ENCODE measurements around the gene ATG7.

ATG7 gene

DNA sequence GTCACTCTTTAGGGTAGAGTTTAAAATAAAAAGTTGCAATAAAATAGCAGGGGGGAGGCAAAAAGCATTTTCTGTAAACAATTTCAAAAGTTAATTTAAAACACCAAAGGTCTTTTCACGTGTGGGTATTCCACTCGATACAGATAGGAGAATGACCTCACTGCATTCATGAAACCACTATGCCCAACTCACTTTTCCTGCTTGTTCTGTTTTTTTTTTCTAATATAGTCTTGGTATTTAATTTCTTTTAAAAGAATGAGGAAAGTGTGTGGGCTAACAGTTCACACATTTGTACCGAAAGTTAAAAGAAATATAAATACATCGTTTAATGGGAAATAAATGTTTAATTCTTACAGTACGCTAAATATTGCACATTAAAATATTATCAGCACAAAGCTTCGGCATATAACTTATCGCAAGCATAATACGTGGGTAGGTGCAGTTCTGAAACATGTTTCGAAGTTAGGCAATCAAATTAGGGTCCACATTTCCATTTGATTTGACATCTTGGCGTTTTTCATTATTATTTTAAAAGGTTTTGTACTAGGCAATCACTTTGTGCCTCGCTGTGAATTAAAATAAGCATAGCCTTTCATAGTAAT lies 330.1 kb downstream of the ATG7 start:
- no peak for DNase-seq

DNA sequence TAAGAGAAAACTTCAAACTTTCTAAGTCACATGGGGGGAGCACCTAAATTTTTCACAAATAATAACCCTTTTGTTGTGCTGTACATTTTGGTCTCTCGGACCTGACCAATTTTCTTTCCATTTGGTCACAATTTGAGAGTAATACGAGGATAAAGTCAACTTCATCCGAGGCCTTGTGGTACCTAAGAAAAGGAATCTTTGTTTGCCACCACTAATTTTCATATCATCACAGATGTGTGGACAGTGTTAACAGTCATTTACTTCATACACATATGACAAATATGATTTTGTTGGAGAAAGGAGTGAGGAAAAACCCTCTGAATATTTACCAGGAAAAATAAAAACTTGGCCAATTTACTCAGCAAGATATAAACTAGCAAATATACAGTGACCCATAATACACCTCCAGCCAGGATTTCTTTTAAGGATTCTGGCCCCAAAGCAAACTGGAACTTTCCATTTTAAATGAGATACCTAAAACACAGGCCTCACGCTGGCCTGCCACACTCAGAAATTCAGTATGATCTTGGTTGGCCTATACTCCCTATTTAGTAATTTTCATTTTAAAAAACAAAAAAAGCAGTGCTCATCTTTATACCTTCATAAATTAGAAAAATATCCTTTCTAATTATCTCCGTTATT lies 330.8 kb downstream of the ATG7 start:
- no peak for DNase-seq

DNA sequence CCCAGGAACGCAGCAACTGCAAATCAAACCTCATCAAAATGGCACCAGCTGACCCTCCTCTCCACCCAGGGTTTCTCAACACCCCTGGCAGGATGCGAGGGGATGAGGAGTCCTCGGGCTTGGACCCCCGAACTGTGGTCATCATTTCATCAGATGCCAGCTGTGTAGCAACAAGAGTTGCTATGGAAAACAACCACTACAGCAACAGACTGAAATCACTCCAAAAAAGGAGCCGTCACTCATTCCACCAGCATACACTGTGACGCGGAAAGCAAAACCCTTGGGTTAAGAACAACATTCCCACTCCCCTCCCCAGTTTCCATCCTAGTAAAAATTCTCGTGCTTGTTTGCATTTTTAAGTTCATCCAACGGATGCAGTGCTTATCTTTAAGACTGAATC lies 331.4 kb downstream of the ATG7 start:
- DNase-seq, result no peak

DNA sequence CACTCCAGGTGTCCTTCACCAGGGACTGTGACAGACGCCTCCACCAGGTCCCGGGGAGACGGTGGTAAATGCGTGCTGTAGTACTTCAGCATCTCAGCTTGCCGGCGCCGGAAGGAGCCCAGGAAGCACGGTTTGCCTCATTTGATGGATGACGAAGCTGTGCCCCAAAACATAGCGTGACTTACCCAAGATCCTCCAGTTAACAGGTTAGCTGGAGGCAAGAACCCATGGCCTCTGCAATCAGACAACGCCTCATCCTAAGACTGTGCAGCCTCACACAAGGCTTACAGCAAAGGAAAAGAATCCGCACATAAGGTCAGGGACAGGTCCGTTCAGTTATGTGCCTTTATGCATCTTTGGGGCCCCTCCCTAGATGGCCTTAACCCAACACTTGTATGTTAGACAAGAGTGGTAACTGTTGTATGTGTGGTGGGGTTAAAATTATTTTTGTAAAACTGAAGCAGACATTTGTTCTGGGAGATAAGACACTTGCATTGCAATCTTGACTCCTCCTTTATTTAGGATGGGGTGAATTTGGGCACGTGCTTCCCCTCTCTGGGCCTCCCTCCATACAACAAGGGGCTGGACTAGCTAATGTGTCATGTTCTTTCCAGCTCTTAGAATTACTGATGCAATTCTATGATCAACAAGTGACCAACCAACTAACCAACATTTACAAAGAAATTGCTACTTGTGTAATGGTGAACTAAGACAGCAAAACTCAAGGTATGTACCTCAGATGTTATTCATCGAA lies 332.1 kb downstream of the ATG7 start:
- no peak for DNase-seq

DNA sequence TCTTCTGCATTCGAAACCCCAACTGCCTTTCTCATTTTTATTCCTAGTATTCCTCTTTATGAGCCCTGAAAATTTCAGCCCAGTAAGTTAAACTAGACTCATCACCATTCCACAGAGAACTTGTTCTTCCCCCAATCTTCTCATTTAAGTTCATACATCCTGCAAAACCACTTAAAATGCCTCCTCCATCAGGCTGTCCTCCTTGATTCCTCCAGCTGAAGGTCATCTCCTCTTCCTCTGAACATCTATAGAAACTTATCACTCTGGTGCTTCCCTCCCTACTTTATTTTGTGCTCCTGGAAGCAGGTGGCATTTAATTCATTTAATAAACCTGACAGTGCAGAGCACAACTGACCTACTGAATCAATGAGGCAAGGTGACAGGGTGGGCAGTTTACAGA lies 333.2 kb downstream of the ATG7 start:
- no peak for DNase-seq

DNA sequence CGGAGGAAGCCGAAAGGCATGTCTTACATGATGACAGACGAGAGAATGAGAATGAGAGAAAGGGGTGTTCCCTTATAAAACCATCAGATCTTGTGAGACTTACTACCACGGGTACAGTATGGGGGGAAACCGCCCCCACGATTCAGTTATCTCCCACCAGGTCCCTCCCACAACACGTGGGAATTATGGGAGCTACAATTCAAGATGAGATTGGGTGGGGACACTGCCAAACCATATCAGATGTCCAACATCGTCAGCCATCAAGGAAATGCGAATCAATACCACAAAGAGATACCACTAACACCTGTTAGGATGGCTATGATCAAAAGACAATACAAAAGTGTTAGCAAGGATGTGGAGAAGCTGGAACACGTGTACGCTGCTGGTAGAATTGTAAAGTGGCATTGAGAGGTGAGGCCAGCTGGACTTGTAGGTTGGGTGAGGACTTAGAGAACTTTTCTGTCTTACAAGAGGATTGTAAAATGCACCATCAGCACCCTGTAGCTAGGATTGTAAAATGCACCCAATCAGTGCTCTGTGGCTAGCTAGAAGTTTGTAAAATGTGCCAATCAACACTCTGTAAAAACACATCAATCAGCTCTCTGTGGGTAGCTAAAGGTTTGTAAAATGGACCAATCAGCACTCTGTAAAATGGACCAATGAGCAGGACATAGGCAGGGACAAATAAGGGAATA lies 334.0 kb downstream of the ATG7 start:
- no peak for DNase-seq

DNA sequence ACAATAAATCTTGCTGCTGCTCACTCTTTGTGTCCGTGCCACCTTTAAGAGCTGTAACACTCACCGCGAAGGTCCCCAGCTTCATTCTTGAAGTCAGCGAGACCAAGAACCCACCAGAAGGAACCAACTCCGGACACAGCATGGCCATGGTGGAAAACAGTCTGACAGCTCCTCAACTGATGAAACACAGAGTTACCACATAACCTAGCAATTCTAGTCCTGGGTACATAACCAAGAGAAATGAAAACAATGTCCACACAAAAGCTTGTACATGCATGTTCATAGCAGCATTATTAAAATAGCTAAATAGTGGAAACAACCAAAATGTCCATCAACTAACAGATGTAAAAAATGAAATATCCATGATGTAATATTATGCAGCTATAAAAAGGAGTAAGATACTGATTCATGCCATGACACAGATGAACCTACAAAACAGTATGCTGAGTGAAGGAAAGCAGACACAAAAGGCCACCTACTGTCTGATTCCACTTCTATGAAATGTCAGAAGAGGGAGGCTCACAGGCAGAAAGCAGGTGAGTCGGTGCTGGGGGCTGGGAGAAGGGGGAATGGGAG lies 334.8 kb downstream of the ATG7 start:
- DNase-seq, result no peak
